Testis (tissue), 3 donors: Measurements from ENCODE around the gene CLIC3. TPM values are rescaled to one million over a fixed set of nuclear protein-coding genes. Genes with fewer than 3 reads are reported as not detected.

Source experiments
- DNase-seq: peaks from one replicate; pipeline ENCODE4 v3.0.0-alpha.2; 2019
- H3K27ac ChIP-seq, 2 donors: fragments of 200-600 bp; sonication (generic); one replicate each; pipeline ENCODE4 v1.5.1; 2019
- H3K27me3 ChIP-seq: fragments of 200-600 bp; sonication (generic); one replicate; pipeline ENCODE4 v1.5.1; 2019
- H3K36me3 ChIP-seq: fragments of 200-600 bp; sonication (generic); one replicate; pipeline ENCODE4 v1.5.1; 2017; ENCODE audit warnings: low read depth; ENCODE audit errors: missing control alignments
- H3K4me1 ChIP-seq: fragments of 200-600 bp; sonication (generic); one replicate; pipeline ENCODE4 v1.5.1; 2019
- H3K4me3 ChIP-seq, 2 donors: fragments of 200-600 bp; sonication (generic); one replicate each; pipeline ENCODE4 v1.5.1; 2017 to 2019
- H3K9me3 ChIP-seq: fragments of 200-600 bp; sonication (generic); one replicate; pipeline ENCODE4 v1.5.1; 2017
- POLR2A ChIP-seq: fragments of 450-650 bp; IDR thresholded peaks from one replicate; pipeline ENCODE4 v1.6.1; 2017; ENCODE audit warnings: antibody characterized with exemption, mild to moderate bottlenecking, moderate library complexity
- WGBS, 2 donors: methylation state at CpG; one replicate each; pipeline ENCODE4 v1.1.5; 2018; 5-methylcytosine and 5-hydroxymethylcytosine counted together
- intact Hi-C: fragments of 100-400 bp; cut with DNase I; formaldehyde crosslinking; loops from one replicate; pipeline ENCODE4 v1.15.1; 2023; ENCODE audit warnings: low total_unique reads
- polyA plus RNA-seq: library from polyadenylated mRNA; stranded (reverse); fragments of 350-450 nt; fragmentation: Illumina TruSeq; extraction: RNeasy Lipid Tissue Mini Kit (QIAGEN cat#74804); gene quantifications from one replicate; pipeline ENCODE4 v1.2.3, GENCODE V29; 2014; ENCODE audit warnings: low read depth, low replicate concordance; ENCODE audit not compliant: insufficient read depth
- total RNA-seq, 2 donors: library from RNA; depleted of rRNA; stranded (reverse); fragments of >200 nt; gene quantifications; one replicate each; pipeline ENCODE4 v1.2.3, GENCODE V29; 2016
- TF ChIP-seq, protein P1 (sequence below), 3 experiments: fragments of 450-650 bp in 2 of 3; fragments of 200-600 bp in 1 of 3; sonication (generic) in 1 of 3; IDR thresholded peaks; one replicate each; pipeline ENCODE4 v1.5.1; 2016 to 2019; ENCODE audit warnings: antibody characterized with exemption in 3 of 3, mild to moderate bottlenecking in 2 of 3, moderate library complexity in 1 of 3

Gene CLIC3
- total and polyA plus RNA-seq, 3 donors from 2014 or later: 1.8 to 2.8 (median 1.9) TPM

DNA sequence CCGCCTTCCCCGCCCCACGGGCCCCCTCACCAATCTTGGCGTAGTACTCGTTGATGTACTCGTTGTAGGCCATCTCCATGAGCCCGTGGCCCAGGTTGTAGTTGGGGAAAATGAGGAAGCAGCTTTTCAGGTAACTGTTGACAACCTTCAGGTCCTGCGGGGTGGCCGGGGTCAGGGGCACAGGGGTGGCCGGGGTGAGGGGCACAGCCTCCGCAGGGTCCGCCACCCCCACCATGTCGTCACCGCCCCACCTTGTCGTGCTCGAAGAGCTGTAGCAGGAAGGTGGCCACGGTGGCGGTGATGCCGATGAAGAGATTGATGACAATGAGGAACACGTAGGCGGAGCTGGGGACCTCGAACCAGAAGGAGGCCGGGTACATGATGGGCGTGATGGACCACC is 14.8 kb upstream of the CLIC3 start:
- H3K9me3 ChIP-seq: no peaks in the 10 kb centered on the region
- intact Hi-C loops: no loop called here
- TF ChIP-seq, protein P1, sequence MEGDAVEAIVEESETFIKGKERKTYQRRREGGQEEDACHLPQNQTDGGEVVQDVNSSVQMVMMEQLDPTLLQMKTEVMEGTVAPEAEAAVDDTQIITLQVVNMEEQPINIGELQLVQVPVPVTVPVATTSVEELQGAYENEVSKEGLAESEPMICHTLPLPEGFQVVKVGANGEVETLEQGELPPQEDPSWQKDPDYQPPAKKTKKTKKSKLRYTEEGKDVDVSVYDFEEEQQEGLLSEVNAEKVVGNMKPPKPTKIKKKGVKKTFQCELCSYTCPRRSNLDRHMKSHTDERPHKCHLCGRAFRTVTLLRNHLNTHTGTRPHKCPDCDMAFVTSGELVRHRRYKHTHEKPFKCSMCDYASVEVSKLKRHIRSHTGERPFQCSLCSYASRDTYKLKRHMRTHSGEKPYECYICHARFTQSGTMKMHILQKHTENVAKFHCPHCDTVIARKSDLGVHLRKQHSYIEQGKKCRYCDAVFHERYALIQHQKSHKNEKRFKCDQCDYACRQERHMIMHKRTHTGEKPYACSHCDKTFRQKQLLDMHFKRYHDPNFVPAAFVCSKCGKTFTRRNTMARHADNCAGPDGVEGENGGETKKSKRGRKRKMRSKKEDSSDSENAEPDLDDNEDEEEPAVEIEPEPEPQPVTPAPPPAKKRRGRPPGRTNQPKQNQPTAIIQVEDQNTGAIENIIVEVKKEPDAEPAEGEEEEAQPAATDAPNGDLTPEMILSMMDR (IDR thresholded peaks at IDR 0.05): no peak
- TF ChIP-seq POLR2A: no peak
- no peaks in the 10 kb centered on the region for H3K27me3 ChIP-seq
- H3K4me1 ChIP-seq: peaks cover 19% of the 10 kb centered on the region
- DNase-seq: no peak
- H3K36me3 ChIP-seq: no peaks in the 10 kb centered on the region
- H3K27ac ChIP-seq: no peak overlapping the region
- WGBS, 2 donors: 96 to 97% methylated on average over 23 to 24 of the region's 24 CpGs
- H3K4me3 ChIP-seq: no peak overlapping the region

DNA sequence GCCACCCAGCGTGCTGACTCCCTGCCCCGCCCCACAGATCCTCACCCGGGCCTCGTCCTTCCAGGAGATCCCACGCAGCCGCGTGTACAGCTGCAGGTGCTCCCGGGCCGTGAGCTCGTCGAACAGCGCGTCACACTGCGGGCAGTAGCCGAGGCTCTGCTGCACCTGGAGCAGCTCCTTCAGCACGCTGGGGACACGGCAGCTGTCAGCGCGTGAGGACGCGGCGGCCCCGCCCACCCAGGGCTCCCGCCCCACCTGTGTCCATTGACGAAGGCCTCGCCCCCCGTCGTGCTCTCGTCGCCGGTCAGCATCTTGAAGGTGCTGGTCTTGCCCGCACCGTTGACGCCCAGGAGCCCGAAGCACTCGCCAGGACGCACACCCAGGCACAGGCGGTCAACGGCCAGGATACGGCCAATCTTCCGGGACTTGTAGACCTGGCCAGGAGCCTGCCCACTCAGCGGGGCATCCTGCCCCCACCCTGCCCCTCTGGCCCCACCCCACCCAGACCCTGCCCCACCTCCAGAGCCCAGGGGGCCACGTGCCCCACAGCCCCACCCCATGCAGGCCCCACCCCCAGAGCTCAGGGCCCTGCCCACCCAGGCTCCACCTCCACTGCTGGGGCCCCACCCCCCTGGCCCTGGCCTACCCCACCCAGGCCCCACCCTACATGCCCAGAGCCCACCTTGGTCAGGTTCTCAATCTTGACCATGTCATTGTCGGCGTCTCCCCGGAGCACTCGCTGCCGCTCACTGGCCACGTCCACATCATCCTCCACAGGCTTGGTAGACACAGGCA is 13.8 kb upstream of the CLIC3 start:
- Histone ChIP-seq H3K4me3 (no peak overlapping the region), H3K9me3 (no peaks in the 10 kb centered on the region), H3K4me1 (peaks cover 22% of the 10 kb centered on the region), H3K36me3 (no peaks in the 10 kb centered on the region), H3K27me3 (no peaks in the 10 kb centered on the region), H3K27ac (no peak overlapping the region)
- 95 to 100% methylated on average over 12 to 45 of the region's 49 CpGs for WGBS, 2 donors
- DNase-seq: no peak
- intact Hi-C loops: no loop called here
- TF ChIP-seq, protein P1 (IDR thresholded peaks at IDR 0.05): no peak
- TF ChIP-seq POLR2A: no peak

DNA sequence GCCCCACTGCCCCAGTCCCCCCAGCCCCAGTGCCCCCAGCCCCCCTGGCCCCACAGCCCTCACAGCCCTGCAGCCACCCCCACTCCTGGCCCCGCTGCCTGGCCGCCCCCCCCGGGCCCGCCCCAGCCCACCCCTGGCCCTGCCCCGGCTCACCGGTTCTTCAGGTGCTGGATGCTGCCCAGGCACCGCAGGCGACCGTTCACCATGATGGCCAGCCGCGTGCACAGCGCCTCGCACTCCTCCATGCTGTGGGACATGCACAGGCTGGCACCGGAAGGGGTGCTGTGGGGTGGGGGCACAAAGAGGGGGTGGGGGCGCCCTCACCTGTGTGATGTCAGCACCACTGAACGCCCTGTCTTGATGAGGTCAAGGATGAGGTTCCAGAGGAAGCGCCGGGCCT is 12.8 kb upstream of the CLIC3 start:
- H3K4me1 ChIP-seq: peaks cover 22% of the 10 kb centered on the region
- H3K36me3 ChIP-seq: no peaks in the 10 kb centered on the region
- no peaks in the 10 kb centered on the region for H3K9me3 ChIP-seq
- DNase-seq: no peak
- H3K27ac ChIP-seq: no peak overlapping the region
- H3K4me3 ChIP-seq: no peak overlapping the region
- no peaks in the 10 kb centered on the region for H3K27me3 ChIP-seq
- TF ChIP-seq, protein P1 (IDR thresholded peaks at IDR 0.05): no peak
- no peak for TF ChIP-seq POLR2A
- intact Hi-C loops: no loop called here
- 87 to 95% methylated on average over 7 to 9 of the region's 18 CpGs for WGBS, 2 donors

DNA sequence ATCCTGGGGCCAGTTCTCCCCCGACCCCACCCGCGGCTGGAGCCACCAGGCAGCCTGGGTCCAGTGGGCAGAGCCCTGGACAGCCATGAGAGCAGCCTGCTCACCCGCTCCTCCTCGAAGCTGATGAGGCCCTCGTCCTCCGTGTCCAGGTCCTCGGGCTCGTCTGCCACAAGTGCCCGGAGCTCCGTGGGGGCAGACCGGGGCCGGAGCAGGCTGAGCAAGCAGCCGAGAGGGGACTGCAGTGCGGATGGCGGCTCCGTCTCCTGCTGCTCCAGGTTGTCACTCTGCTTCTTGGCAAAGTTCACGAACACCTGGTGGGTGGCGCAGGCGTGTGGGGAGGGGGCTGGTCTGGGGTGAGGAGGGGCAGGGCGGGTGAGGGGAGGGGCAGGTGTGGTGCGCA is 11.9 kb upstream of the CLIC3 start:
- DNase-seq: no peak
- Histone ChIP-seq H3K4me1 (peaks cover 22% of the 10 kb centered on the region), H3K9me3 (no peaks in the 10 kb centered on the region), H3K27me3 (no peaks in the 10 kb centered on the region), H3K36me3 (no peaks in the 10 kb centered on the region), H3K27ac (no peak overlapping the region), H3K4me3 (no peak overlapping the region)
- intact Hi-C loops: no loop called here
- TF ChIP-seq, protein P1 (IDR thresholded peaks at IDR 0.05): no peak
- no peak for TF ChIP-seq POLR2A
- WGBS, 2 donors: 81 to 91% methylated on average over 7 to 13 of the region's 22 CpGs

DNA sequence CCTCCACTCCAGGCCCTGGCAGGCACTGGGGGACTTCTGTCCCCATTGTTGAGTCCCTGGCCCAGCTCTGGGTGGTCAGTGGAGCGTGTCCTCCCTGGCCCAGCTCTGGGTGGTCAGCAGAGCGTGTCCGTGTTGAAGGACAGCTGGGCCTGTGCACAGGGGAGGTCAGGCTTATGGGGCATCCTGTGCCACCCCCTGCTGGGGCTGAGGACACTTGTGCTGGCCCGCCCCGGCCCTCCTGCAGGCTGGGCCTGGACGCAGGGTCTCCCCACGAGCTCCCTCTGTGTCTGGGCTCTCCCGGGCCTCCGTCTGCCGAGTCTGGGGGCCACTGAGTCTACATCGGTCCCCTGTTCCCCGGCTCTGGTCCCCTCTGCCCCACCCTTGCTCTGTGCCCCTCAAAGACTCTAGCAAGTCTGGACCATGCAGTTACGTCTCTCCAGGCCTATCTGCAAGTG is 11.5 kb upstream of the CLIC3 start:
- TF ChIP-seq, protein P1 (IDR thresholded peaks at IDR 0.05): no peak
- TF ChIP-seq POLR2A: no peak
- no peaks in the 10 kb centered on the region for H3K27me3 ChIP-seq
- H3K4me1 ChIP-seq: peaks cover 22% of the 10 kb centered on the region
- no peak overlapping the region for H3K4me3 ChIP-seq
- intact Hi-C loops: no loop called here
- H3K27ac ChIP-seq: no peak overlapping the region
- H3K9me3 ChIP-seq: no peaks in the 10 kb centered on the region
- DNase-seq: no peak
- no peaks in the 10 kb centered on the region for H3K36me3 ChIP-seq
- 74% methylated on average over 13 of the region's 13 CpGs; no CpG with 5 or more reads in 1 of the 2 donors for WGBS, 2 donors
